A549 (cell line): ENCODE results near the gene IL18BP. TPM values are rescaled to one million over a fixed set of nuclear protein-coding genes. Genes with fewer than 3 reads are reported as not detected.

ENCODE experiments used
- ATAC-seq, 2 experiments: fragments of 200-7000 bp in 1 of 2; fragments of >200 bp in 1 of 2; cut with Nextera tagmentation in 1 of 2; cut with Tn5 transposase in 1 of 2; 3 replicates each; pipeline versions ENCODE4 v1.8.0 to v1.9.1; 2018 to 2020; ENCODE audit warnings: mild to moderate bottlenecking in 1 of 2, moderate library complexity in 1 of 2
- CTCF ChIA-PET: fragments of 300-600 bp; sonication (Branson Sonifier 250); formaldehyde crosslinking; extraction: SDS; loops from one replicate; lab custom pipeline; 2021; ENCODE audit warnings: antibody characterized with exemption, inconsistent platforms; lab: Yijun Ruan, JAX
- POLR2A ChIA-PET: fragments of 350-600 bp; formaldehyde crosslinking; extraction: SDS; loops from one replicate; lab custom pipeline; 2021; ENCODE audit warnings: antibody characterized with exemption, inconsistent platforms; lab: Yijun Ruan, JAX
- DNase-seq, 2 experiments: peaks; one replicate each; pipeline versions ENCODE4 v3.0.0 to v3.0.0-alpha.2; 2011 to 2016; ENCODE audit warnings: low read depth in 1 of 2, low spot score in 1 of 2
- FAIRE-seq: peaks from 2 replicates; lab custom pipeline; 2011; peaks lifted over from hg19 to GRCh38; lab: Jason Lieb, UNC
- H3K27ac ChIP-seq, 2 experiments: fragments of >200 bp; sonication (Bioruptor Twin); formaldehyde crosslinking; 3 replicates each; pipeline ENCODE4 v1.5.1; 2016 to 2017
- H3K4me1 ChIP-seq: fragments of >200 bp; sonication (Bioruptor Twin); formaldehyde crosslinking; 3 replicates; pipeline ENCODE4 v1.6.1; 2016
- H3K4me2 ChIP-seq: fragments of >200 bp; sonication (Bioruptor Twin); formaldehyde crosslinking; 3 replicates; pipeline ENCODE4 v1.6.1; 2016
- H3K4me3 ChIP-seq: fragments of >200 bp; sonication (Bioruptor Twin); formaldehyde crosslinking; 3 replicates; pipeline ENCODE4 v1.5.1; 2016
- H3K9me3 ChIP-seq: fragments of >200 bp; sonication (Bioruptor Twin); formaldehyde crosslinking; 3 replicates; pipeline ENCODE4 v1.6.1; 2016
- BCL3 ChIP-seq: fragments of >200 bp; sonication (Bioruptor Twin); formaldehyde crosslinking; IDR thresholded peaks from 3 replicates; pipeline ENCODE4 v1.6.1; 2016
- E2F6 ChIP-seq: IDR thresholded peaks from 2 replicates; pipeline ENCODE4 v1.6.1; 2012; ENCODE audit warnings: low read depth, borderline replicate concordance
- EHMT2 ChIP-seq: fragments of 200-600 bp; sonication (generic); IDR thresholded peaks from 2 replicates; pipeline ENCODE4 v1.6.1; 2016; ENCODE audit warnings: antibody characterized with exemption, low read depth, mild to moderate bottlenecking, moderate library complexity
- ESRRA ChIP-seq: fragments of 150-350 bp; IDR thresholded peaks from 2 replicates; pipeline ENCODE4 v1.6.1; 2014; ENCODE audit warnings: mild to moderate bottlenecking, low read length, borderline replicate concordance
- FOSL2 ChIP-seq, 2 experiments: fragments of 450-650 bp in 1 of 2; fragments of >200 bp in 1 of 2; sonication (Bioruptor Twin) in 1 of 2; formaldehyde crosslinking; IDR thresholded peaks; 2 replicates each; pipeline versions ENCODE4 v1.5.0 to v1.6.1; 2016 to 2020; ENCODE audit warnings: mild to moderate bottlenecking in 1 of 2, moderate library complexity in 1 of 2
- HDAC2 ChIP-seq: fragments of 200-600 bp; sonication (generic); IDR thresholded peaks from 2 replicates; pipeline ENCODE4 v1.6.1; 2016
- HES2 ChIP-seq: fragments of >200 bp; sonication (Bioruptor Twin); formaldehyde crosslinking; IDR thresholded peaks from 2 replicates; pipeline ENCODE4 v1.6.1; 2016
- HEYL ChIP-seq: fragments of 250-450 bp; sonication (Bioruptor Pico); IDR thresholded peaks from 2 replicates; pipeline ENCODE4 v1.8.0; 2021; ENCODE audit warnings: mild to moderate bottlenecking, moderate library complexity
- HOXB5 ChIP-seq: fragments of 250-450 bp; sonication (Bioruptor Pico); IDR thresholded peaks from 2 replicates; pipeline ENCODE4 v1.5.0; 2020; ENCODE audit warnings: mild to moderate bottlenecking, moderate library complexity
- KDM1A ChIP-seq: fragments of 200-600 bp; sonication (generic); IDR thresholded peaks from 2 replicates; pipeline ENCODE4 v1.6.1; 2016; ENCODE audit warnings: low read depth, mild to moderate bottlenecking
- MAZ ChIP-seq: fragments of 150-350 bp; IDR thresholded peaks from 2 replicates; pipeline ENCODE4 v1.6.1; 2014; ENCODE audit warnings: antibody characterized with exemption, low read depth, low read length, borderline replicate concordance
- NPAS2 ChIP-seq: fragments of 250-450 bp; sonication (Bioruptor Pico); IDR thresholded peaks from 2 replicates; pipeline ENCODE4 v1.8.0; 2022; ENCODE audit warnings: mild to moderate bottlenecking, moderate library complexity, borderline replicate concordance
- PBX3 ChIP-seq: IDR thresholded peaks from 2 replicates; pipeline ENCODE4 v1.6.1; 2012
- PHF8 ChIP-seq: fragments of 200-600 bp; sonication (generic); IDR thresholded peaks from 2 replicates; pipeline ENCODE4 v1.6.1; 2016; ENCODE audit warnings: low read depth, mild to moderate bottlenecking, antibody characterized with exemption, moderate library complexity, borderline replicate concordance
- POLR2A ChIP-seq: IDR thresholded peaks from 2 replicates; pipeline ENCODE4 v1.6.1; 2012; ENCODE audit warnings: mild to moderate bottlenecking, low read length
- RAD21 ChIP-seq, 2 experiments: fragments of >200 bp in 1 of 2; sonication (Bioruptor Twin) in 1 of 2; formaldehyde crosslinking in 1 of 2; IDR thresholded peaks in 1 of 2; conservative IDR thresholded peaks in 1 of 2; 2 replicates in 1 of 2; 3 replicates in 1 of 2; pipeline ENCODE4 v1.6.1; 2012 to 2018; ENCODE audit warnings: inconsistent platforms in 1 of 2
- RARB ChIP-seq: fragments of 250-450 bp; sonication (Bioruptor Pico); IDR thresholded peaks from 2 replicates; pipeline ENCODE4 v1.8.0; 2021; ENCODE audit warnings: mild to moderate bottlenecking, moderate library complexity
- RCOR1 ChIP-seq: fragments of 150-350 bp; IDR thresholded peaks from 2 replicates; pipeline ENCODE4 v1.6.1; 2014; ENCODE audit warnings: antibody characterized with exemption, low read length, low read depth
- TFCP2L1 ChIP-seq: fragments of 250-450 bp; sonication (Bioruptor Pico); IDR thresholded peaks from 2 replicates; pipeline ENCODE4 v1.5.0; 2021; ENCODE audit warnings: mild to moderate bottlenecking
- USF2 ChIP-seq: fragments of 450-650 bp; IDR thresholded peaks from 2 replicates; pipeline ENCODE4 v1.6.1; 2014; ENCODE audit warnings: antibody characterized with exemption
- ZFP36 ChIP-seq: fragments of 450-650 bp; IDR thresholded peaks from 2 replicates; pipeline ENCODE4 v1.6.1; 2014; ENCODE audit warnings: borderline replicate concordance; ENCODE audit not compliant: partially characterized antibody
- ZSCAN20 ChIP-seq: fragments of 250-450 bp; sonication (Bioruptor Pico); IDR thresholded peaks from 2 replicates; pipeline ENCODE4 v1.8.0; 2022; ENCODE audit warnings: mild to moderate bottlenecking, moderate library complexity
- WGBS: methylation state at CpG from one replicate; pipeline ENCODE4 v1.1.6; 2017; ENCODE audit errors: missing lambda C conversion rate; 5-methylcytosine and 5-hydroxymethylcytosine counted together
- polyA plus RNA-seq, 4 experiments: library from polyadenylated mRNA; depleted of rRNA in 3 of 4; stranded (reverse); fragments of >200 nt; fragmentation: RNase III in 1 of 4; extraction: RNeasy Plus Mini Kit Qiagen cat#74134 plus additional on column Dnase treatment in 1 of 4; gene quantifications; 2 replicates in 3 of 4; 3 replicates in 1 of 4; pipeline ENCODE4 v1.2.3, GENCODE V29; 2011 to 2017

IL18BP gene
- polyA plus RNA-seq, 2 of the 4 experiments (the other 2 are of a cell fraction) = 6.0 to 7.6 TPM

- H3K9me3 ChIP-seq = no peaks in the 10 kb centered on the region
- H3K27ac ChIP-seq = no peak overlapping the region
- DNase-seq = no peak
- FAIRE-seq = no peak
- TF ChIP-seq E2F6 (no peak), BCL3 (no peak), PBX3 (no peak), POLR2A (no peak), FOSL2 (IDR thresholded peaks at IDR 0.05) (no peak), FOSL2 (CRISPR knock-in tag; IDR thresholded peaks at IDR 0.05) (no peak), NPAS2 (CRISPR knock-in tag) (no peak), HES2 (no peak), MAZ (no peak), HDAC2 (no peak), RAD21 (conservative IDR thresholded peaks at IDR 0.05 in 1 of 2, IDR thresholded peaks at IDR 0.05 in 1 of 2) (no peak), RARB (CRISPR knock-in tag) (no peak), ZSCAN20 (no peak), ESRRA (no peak), PHF8 (no peak), HEYL (CRISPR knock-in tag) (no peak), HOXB5 (no peak), KDM1A (no peak), RCOR1 (no peak)
- WGBS = 92% methylated on average over 9 of the region's 9 CpGs
- H3K4me2 ChIP-seq = no peak overlapping the region
- no peak for ATAC-seq
- CTCF ChIA-PET = interaction anchor here (0.6 to 15.5 kb wide), 8 partner anchors 9 to 396 kb away, joined by 3 to 354 read pairs (median 4); partner anchors contain the start of gene LAMTOR1
- H3K4me1 ChIP-seq = peaks cover 14% of the 10 kb centered on the region
- H3K4me3 ChIP-seq = no peak overlapping the region
- POLR2A ChIA-PET = no interaction called here
Observed at GRCh38 chr11:72018171-72018570, 19.5 kb downstream of the IL18BP start.

- DNase-seq (no peak), FAIRE-seq (no peak), ATAC-seq (no peak)
- CTCF ChIA-PET = interaction anchor here (0.8 to 15.5 kb wide), 12 partner anchors 11 to 408 kb away, joined by 3 to 354 read pairs (median 20); partner anchors contain the start of genes CLPB, LAMTOR1 and LRRC51
- WGBS = 88% methylated on average over 4 of the region's 4 CpGs
- Histone ChIP-seq H3K9me3 (no peaks in the 10 kb centered on the region), H3K4me1 (peaks cover 12% of the 10 kb centered on the region), H3K4me2 (no peak overlapping the region), H3K27ac (no peak overlapping the region), H3K4me3 (no peak overlapping the region)
- POLR2A ChIA-PET = no interaction called here
- TF ChIP-seq EHMT2 (no peak), HDAC2 (no peak), USF2 (no peak), TFCP2L1 (CRISPR knock-in tag) (no peak), NPAS2 (CRISPR knock-in tag) (no peak), HOXB5 (no peak), ZFP36 (no peak)
Observed at GRCh38 chr11:72023335-72023734, 24.6 kb downstream of the IL18BP start.
